ENCODE data around the gene NPAS3.

- TF ChIP-seq CTCF (IDR thresholded peaks at IDR 0.05) (no peak), POLR2A (IDR thresholded peaks at IDR 0.05) (no peak), EP300 (IDR thresholded peaks at IDR 0.05) (no peak)
Measured at GRCh38 chr14:33026850-33027430, 88.3 kb downstream of the NPAS3 start.
